GM18870 (cell line): ENCODE data around the gene SPOCK2.

Experiments used
- ATAC-seq: cut with Tn5 transposase; IDR thresholded peaks from one replicate; pipeline ENCODE4 v1.9.1; 2021; ENCODE audit warnings: moderate library complexity; ENCODE audit not compliant: unreplicated experiment

Gene SPOCK2

DNA sequence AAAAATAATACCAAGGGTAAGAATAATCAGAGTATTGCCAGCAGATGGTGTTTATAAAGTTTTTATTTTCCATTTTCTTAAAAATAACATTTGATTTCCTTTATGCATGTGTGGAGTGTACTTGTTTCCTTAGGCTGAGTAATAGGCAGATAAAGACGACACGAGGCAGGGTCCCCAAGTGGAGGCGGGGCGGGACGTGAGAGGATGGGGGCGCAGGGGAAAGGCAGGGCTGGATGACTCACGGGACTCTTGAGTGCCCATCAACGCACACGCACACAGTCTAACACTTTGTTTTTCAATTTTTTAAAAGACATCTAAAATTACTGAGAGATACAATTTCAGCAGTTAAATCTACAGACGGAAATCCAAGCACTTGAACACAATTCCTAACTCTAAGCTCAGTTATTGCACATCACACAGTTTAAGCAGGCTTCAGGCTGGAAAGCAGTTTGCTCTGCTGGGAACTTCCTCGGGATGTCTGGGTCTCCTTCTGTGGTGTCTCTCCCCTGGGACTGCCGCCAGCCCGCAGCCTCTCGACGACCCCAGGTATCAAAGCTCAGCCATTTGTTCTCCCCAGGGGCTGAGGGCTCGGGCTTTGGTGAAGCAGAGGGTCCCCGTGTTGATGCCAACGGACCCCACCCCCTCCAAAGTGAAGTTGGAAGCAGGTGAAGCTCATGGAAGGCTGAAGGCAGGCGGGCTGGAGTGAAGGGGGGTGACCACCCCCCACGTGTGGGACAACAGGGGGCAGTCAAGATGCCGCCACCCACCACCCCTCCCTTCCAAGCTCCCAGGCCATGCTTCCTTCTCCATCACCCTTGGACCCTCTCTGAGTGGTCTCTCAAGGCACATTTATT is 29.1 kb downstream of the SPOCK2 start:
- no peak for ATAC-seq

DNA sequence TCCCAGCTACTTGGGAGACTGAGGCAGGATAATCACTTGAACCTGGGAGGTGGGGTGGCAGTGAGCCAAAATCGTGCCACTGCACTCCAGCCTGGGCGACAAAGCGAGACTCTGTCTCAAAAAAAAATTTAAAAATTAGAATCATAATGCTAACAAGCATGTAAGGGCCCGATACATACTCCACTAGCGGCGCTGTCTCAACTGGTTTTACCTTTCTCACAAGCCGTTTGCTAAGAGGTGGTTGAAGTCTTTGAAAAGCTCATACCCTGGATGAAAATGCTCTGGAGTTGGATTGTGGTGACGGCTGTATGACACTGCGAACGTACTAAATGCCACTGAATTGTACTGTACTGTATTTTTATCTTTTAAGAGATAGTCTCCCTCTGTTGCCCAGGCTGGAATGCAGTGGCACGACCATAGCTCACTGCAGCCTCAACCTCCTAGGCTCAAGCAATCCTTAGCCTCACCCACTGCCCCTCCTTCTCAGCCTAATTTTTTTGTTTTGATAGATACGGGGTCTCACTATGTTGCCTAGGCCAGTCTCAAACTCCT is 29.9 kb downstream of the SPOCK2 start:
- ATAC-seq = no peak

GRCh38 chr10:72056932-72057751 is 31.2 kb downstream of the SPOCK2 start:
- ATAC-seq = no peak

DNA sequence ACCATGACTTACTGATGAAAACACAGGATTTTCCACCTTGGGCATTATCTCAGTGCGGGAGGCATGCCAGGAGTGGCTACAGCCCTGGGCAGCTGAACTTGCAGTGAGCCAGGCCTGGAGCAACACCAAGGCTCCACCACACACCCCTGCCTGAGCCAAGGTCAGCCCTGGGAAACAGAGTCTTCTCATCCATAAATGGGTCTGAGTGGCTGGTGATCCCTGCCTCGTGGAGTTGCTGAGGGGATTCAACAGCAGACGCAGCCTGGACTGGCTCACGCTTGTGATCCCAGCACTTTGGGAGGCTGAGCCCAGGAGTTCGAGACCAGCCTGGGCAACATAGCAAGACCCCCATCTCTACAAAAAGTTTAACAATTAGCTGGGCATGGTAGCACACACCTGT is 32.2 kb downstream of the SPOCK2 start:
- ATAC-seq = no peak

GRCh38 chr10:72053690-72054089 is 34.7 kb downstream of the SPOCK2 start:
- ATAC-seq = no peak

DNA sequence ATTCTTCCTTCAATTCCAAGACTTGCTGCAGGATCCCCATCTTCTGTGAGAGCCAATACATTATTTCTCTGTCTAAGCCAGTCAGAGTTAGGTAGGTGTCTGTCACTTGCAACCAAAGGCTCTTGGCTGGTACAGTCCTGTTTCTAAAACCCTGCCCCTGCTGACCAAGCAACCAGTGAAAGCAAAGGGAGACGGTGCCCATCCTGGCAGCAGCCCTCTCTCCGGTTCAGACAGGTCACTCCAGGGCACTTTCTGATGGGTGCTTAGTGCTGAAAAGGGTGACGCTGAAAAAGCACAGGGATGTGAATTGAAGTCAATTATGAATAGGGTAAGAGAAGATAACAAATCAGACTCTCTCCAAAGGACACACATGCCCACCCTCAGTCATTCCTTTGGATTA is 37.5 kb downstream of the SPOCK2 start:
- no peak for ATAC-seq

DNA sequence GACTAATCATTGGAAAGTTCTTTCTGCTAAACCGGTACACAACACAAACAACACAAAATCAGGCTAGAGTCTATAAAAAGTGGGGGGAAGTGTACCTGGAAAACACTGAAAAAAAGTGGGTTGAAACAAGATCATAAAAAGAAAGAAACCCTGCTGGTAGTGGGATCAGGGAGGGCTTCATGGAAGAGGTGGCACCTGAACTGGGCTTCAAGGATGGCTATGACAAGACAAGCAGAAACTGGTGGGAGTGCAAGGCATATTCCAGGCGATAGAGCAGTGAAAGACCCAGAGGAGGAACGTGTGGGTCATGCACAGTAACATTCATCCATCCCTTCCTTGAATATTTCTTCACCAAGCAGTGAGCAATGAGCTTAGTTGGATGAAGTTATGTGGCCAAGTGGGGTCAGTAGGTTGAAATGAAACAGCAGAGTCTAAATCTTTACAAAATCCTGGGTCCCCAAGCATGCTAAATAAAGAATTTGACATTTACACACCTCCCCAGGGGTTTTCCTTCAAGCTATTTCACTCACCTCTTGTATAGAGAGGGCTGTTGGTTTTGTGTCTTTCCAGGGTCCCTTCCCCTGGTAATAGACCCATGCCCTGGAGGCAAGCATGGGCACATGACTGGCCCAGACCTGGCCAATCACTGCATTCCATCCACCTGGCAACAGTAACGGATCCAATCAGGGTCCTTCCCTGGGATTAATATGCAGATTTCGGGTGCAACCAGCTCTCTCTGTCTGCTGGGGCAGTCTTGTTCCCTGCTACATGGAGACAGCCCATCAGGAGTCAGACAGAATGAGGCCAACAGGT is 38.2 kb downstream of the SPOCK2 start:
- no peak for ATAC-seq

- ATAC-seq = no peak
Measured at GRCh38 chr10:72049472-72049871, 38.9 kb downstream of the SPOCK2 start.

GRCh38 chr10:72048450-72049124 is 39.8 kb downstream of the SPOCK2 start:
- no peak for ATAC-seq

- ATAC-seq = no peak
Measured at GRCh38 chr10:72045586-72045985, 42.8 kb downstream of the SPOCK2 start.

DNA sequence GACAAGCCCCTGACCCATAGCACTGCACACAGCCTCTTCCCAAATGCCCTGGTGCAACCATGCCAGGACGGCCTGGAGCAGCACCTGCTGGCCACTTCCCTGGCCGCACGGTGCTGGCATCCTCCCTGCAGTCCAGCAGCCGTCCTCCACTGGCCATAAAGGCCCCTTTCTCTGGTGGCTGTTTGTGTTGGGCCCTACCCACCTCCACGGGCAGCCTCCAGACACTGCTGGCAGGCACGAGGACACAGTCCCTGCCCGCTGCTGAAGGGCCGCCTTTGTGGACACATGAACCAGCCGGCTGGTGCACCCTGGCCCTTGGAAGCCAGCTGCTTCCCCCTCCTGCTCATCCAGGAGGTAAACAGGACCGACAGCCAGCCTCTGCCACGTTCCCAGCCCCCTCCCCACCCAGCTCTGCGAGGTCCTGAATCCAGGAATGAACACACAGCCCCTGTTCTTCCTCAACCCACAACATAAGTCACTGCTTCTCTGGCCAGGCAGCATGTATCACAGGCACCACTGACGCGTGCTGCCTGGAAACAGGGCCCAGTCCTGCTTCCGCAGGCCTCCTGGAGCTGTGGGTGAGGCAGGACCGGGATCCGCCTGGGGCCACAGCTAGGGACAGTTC is 43.8 kb downstream of the SPOCK2 start:
- no peak for ATAC-seq

DNA sequence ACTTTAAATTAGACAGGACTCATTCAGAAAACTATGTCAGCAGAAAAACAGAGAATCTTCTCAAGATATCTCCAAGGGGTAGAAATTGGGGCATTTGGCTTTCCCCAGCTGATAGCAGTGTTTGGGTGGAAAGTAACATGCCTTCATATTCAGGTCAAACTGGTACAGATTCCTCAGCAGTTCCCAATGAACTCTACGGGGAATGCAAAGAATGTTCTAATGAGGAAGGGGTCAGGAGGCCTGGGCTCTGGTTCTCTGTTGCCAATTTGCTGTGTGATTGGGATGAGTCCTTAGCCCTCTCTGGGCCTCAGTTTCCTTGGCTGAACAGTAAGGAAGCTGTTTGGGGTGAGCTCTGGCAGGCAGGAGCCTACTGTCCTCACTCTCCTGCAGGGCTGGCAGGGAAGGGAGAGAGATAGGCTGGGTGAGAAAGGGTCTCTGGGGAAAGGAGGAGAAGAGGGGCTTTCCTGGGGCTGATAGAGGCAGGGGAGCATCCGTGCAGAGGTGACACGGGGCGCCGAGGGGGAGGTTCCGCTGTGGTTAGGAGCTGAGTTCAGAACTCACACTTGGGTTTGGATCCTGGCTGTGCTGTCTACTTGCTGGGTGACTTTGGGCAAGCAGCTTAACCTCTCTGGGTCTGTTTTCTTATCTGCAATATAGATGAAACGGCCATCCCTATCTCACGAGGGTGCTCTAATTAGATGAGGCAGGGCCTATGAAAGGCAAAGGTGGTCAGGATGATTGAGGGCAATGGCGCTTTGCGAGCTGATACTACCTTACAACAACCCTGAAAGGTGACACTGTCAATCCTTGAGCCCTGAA is 45.1 kb downstream of the SPOCK2 start:
- ATAC-seq = no peak

DNA sequence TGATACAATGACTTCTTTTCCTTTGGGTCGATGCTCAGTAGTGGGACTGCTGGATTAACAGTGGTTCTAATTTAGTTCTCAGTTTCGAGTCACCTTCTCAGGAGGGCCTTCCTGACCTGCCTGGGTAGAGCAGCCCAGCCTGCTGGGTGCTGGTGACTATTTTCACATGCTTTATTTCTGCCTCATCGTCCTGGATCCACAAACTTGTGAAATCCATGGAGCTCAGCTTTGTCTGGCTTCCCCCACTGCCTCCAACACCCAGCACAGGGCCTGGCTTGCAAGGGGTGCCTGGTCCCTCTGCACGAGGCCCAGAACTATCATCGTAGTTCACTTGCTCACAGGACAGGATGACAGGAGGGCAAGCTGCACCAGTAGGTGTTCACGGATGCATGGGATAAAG is 46.9 kb downstream of the SPOCK2 start:
- no peak for ATAC-seq

- no peak for ATAC-seq
Measured at GRCh38 chr10:72039377-72039776, 49.0 kb downstream of the SPOCK2 start.

GRCh38 chr10:72038458-72039001 is 49.8 kb downstream of the SPOCK2 start:
- no peak for ATAC-seq

- no peak for ATAC-seq
Measured at GRCh38 chr10:72037811-72038210, 50.5 kb downstream of the SPOCK2 start.

- ATAC-seq = no peak
Measured at GRCh38 chr10:72037266-72037665, 51.1 kb downstream of the SPOCK2 start.

DNA sequence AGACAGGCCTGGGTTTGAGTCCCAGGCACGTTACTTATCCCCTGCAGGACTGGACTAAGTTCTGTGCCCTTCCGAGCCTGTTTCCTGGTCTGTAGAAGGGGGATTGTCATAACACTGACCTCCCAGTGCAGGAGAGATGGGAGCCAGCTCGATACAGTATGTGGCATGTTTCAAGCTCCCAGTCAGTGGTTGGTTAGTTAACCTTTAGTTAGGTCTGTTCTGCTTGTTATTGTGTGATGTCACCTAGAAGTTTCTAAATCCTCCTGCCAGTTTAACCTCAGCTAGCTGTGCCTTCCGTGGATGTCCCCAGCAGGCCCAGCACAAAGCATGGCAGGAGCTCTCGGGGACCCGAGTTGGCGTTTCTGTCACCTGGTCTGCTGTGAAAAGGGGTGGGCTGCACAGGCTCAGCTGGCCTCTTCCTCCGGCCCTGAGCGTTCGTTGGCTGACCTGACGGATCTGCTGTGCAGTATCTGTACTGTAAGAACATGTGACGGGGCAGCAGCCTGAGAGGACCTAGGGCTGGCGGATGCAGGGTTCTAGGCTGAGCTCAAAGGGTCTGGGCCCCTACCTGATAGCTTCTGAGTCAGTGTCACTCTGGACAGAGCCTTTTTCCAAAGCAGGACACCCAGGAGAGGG is 53.0 kb downstream of the SPOCK2 start:
- no peak for ATAC-seq
